SK-N-MC (cell line): ENCODE results near the gene NPHP3.

ENCODE experiments used
- EZH2 ChIP-seq: fragments of 200-600 bp; sonication (generic); IDR thresholded peaks from one replicate; pipeline ENCODE4 v1.6.1; 2017; ENCODE audit warnings: antibody characterized with exemption
- FOXP2 ChIP-seq: optimal IDR thresholded peaks from 2 replicates; pipeline ENCODE3; 2011; ENCODE audit warnings: mild to moderate bottlenecking, moderate library complexity; ENCODE audit not compliant: insufficient read depth; ENCODE audit errors: extremely low read length, control extremely low read depth
- POLR2AphosphoS5 ChIP-seq: IDR thresholded peaks from 2 replicates; pipeline ENCODE4 v1.6.1; 2012; ENCODE audit warnings: mild to moderate bottlenecking, low read depth, low read length, borderline replicate concordance

- TF ChIP-seq POLR2AphosphoS5: no peak
- TF ChIP-seq EZH2: no peak
- no peak for TF ChIP-seq FOXP2
These were observed 32.2 kb downstream of the NPHP3 start for GRCh38 chr3:132690040-132690439.
